ENCODE measurements around the gene RIN3. TPM values are rescaled to one million over a fixed set of nuclear protein-coding genes. Genes with fewer than 3 reads are reported as not detected.
A peak's percentile ranks its signal among the peaks of the same experiment; 100 is the strongest.

Gene RIN3
- total RNA-seq, 2 donors from 2014 or later = 47.4 to 54.2 TPM

GRCh38 chr14:92596331-92596907, 82.8 kb downstream of the RIN3 start:
- no peaks in the 10 kb centered on the region for H3K9me3 ChIP-seq
- H3K27me3 ChIP-seq (replicated peaks; ENCODE audit: insufficient read depth) = no peaks in the 10 kb centered on the region
- no peak for DNase-seq (ENCODE audit: low spot score)
- peaks cover 0 to 17% of the 10 kb centered on the region in 2 donors for H3K4me1 ChIP-seq (ENCODE audit: control insufficient read depth in 1 of 2, low read depth in 2 of 2)
- no peak for ATAC-seq (ENCODE audit: insufficient number of reproducible peaks, low FRiP score, low read depth)
- no peaks in the 10 kb centered on the region for H3K36me3 ChIP-seq
- no peak for TF ChIP-seq CTCF (IDR thresholded peaks at IDR 0.05)
- no peak overlapping the region for H3K27ac ChIP-seq
- no peak overlapping the region for H3K4me3 ChIP-seq

- Histone ChIP-seq H3K9me3 (no peaks in the 10 kb centered on the region), H3K36me3 (no peaks in the 10 kb centered on the region), H3K4me1 (ENCODE audit: control insufficient read depth in 1 of 2, low read depth in 2 of 2) (peaks cover 16 to 35% of the 10 kb centered on the region in 2 donors), H3K27me3 (replicated peaks; ENCODE audit: insufficient read depth) (no peaks in the 10 kb centered on the region), H3K4me3 (no peak overlapping the region), H3K27ac (no peak overlapping the region)
- no peak for TF ChIP-seq CTCF (IDR thresholded peaks at IDR 0.05)
- DNase-seq (ENCODE audit: low spot score) = no peak
- ATAC-seq (ENCODE audit: insufficient number of reproducible peaks, low FRiP score, low read depth) = no peak
Observed at GRCh38 chr14:92597906-92598905, 84.6 kb downstream of the RIN3 start.

GRCh38 chr14:92599811-92600210, 86.2 kb downstream of the RIN3 start:
- no peak overlapping the region for H3K4me3 ChIP-seq
- ATAC-seq (ENCODE audit: insufficient number of reproducible peaks, low FRiP score, low read depth) = no peak
- no peaks in the 10 kb centered on the region for H3K36me3 ChIP-seq
- peak overlapping the region; percentile 50 to 94 for H3K27ac ChIP-seq
- no peak for TF ChIP-seq CTCF (IDR thresholded peaks at IDR 0.05)
- DNase-seq (ENCODE audit: low spot score) = no peak
- H3K9me3 ChIP-seq = no peaks in the 10 kb centered on the region
- H3K27me3 ChIP-seq (replicated peaks; ENCODE audit: insufficient read depth) = no peaks in the 10 kb centered on the region
- peaks cover 21 to 48% of the 10 kb centered on the region in 2 donors for H3K4me1 ChIP-seq (ENCODE audit: control insufficient read depth in 1 of 2, low read depth in 2 of 2)

- H3K27ac ChIP-seq = peak overlapping the region; percentile 50 to 94
Observed at GRCh38 chr14:92600318-92601053, 86.9 kb downstream of the RIN3 start.

More at GRCh38 chr14:92600318-92601053, 86.9 kb downstream of the RIN3 start:
- ATAC-seq (ENCODE audit: insufficient number of reproducible peaks, low FRiP score, low read depth) = no peak
- no peak for DNase-seq (ENCODE audit: low spot score)
- H3K4me1 ChIP-seq (ENCODE audit: control insufficient read depth in 1 of 2, low read depth in 2 of 2) = peaks cover 21 to 48% of the 10 kb centered on the region in 2 donors
- H3K27me3 ChIP-seq (replicated peaks; ENCODE audit: insufficient read depth) = no peaks in the 10 kb centered on the region
- no peak for TF ChIP-seq CTCF (IDR thresholded peaks at IDR 0.05)
- no peaks in the 10 kb centered on the region for H3K9me3 ChIP-seq
- no peak overlapping the region for H3K4me3 ChIP-seq
- no peaks in the 10 kb centered on the region for H3K36me3 ChIP-seq

Data from thoracic aorta (tissue), 2 donors.